K562 (cell line): ENCODE data around the gene SERHL2. TPM values are rescaled to one million over a fixed set of nuclear protein-coding genes. Genes with fewer than 3 reads are reported as not detected.
"Not testable (repeated sequence)": the region's sequence is repeated elsewhere in the genome, so short reads cannot be mapped to it uniquely, and the experiment has no call there.

ENCODE experiments used
- ATAC-seq: fragments of 200-7000 bp; cut with Tn5 transposase; 3 replicates; pipeline ENCODE4 v1.9.1; 2020; ENCODE audit warnings: moderate library complexity
- BruUV-seq: library from RNA; stranded (reverse); fragments of 400-500 nt; replicated peaks from 2 replicates; lab custom pipeline; 2021; lab: Mats Ljungman, UMichigan
- CTCF ChIA-PET: fragments of 300-600 bp; formaldehyde crosslinking; extraction: SDS; loops from one replicate; lab custom pipeline; 2021; ENCODE audit warnings: low intra/inter-chr PET ratio; lab: Yijun Ruan, JAX
- POLR2A ChIA-PET: fragments of 300-600, 350-650 bp; sonication (Branson Sonifier 250); formaldehyde crosslinking; extraction: SDS; loops from one replicate; lab custom pipeline; 2021; ENCODE audit warnings: antibody characterized with exemption, inconsistent platforms; lab: Yijun Ruan, JAX
- DNase-seq, 4 experiments: peaks; one replicate each; pipeline versions ENCODE4 v3.0.0 to v3.0.0-alpha.2; 2011 to 2018; ENCODE audit warnings: low spot score in 3 of 4, mixed read lengths in 3 of 4; ENCODE audit errors: extremely low read depth in 1 of 4
- FAIRE-seq: peaks from 2 replicates; lab custom pipeline; 2011; peaks lifted over from hg19 to GRCh38; lab: Jason Lieb, UNC
- H2AFZ ChIP-seq: 2 replicates; pipeline ENCODE4 v1.6.0; 2011; ENCODE audit warnings: low read depth, low read length, control low read depth, inconsistent platforms
- H3K27ac ChIP-seq: fragments of 200-600 bp; 3 replicates; pipeline ENCODE4 v1.8.0; 2011; ENCODE audit warnings: low read depth, mild to moderate bottlenecking, control low read depth, inconsistent platforms, low read length, moderate library complexity, mixed read lengths; ENCODE audit errors: extremely low read depth
- H3K27me3 ChIP-seq, 2 experiments: fragments of 300-600 bp in 1 of 2; 2 replicates in 1 of 2; 3 replicates in 1 of 2; pipeline versions ENCODE4 v1.6.0 to v1.8.0; 2011; ENCODE audit warnings: inconsistent platforms in 2 of 2, low read length in 2 of 2, mild to moderate bottlenecking in 1 of 2, mixed read lengths in 1 of 2, moderate library complexity in 1 of 2; ENCODE audit not compliant: control insufficient read depth in 2 of 2, insufficient read depth in 2 of 2
- H3K36me3 ChIP-seq: fragments of 300-600 bp; 3 replicates; pipeline ENCODE4 v1.8.0; 2011; ENCODE audit warnings: mild to moderate bottlenecking, low read length, inconsistent platforms; ENCODE audit not compliant: control insufficient read depth, insufficient read depth
- H3K4me1 ChIP-seq, 2 experiments: fragments of 200-600 bp in 1 of 2; replicated peaks in 1 of 2; 2 replicates in 1 of 2; 3 replicates in 1 of 2; pipeline versions ENCODE4 v1.5.1 to v1.8.0; 2011; ENCODE audit warnings: inconsistent platforms in 2 of 2, low read length in 2 of 2, mild to moderate bottlenecking in 1 of 2, mixed read lengths in 1 of 2, moderate library complexity in 1 of 2; ENCODE audit not compliant: control insufficient read depth in 2 of 2, insufficient read depth in 2 of 2
- H3K4me2 ChIP-seq: 2 replicates; pipeline ENCODE4 v1.6.1; 2011; ENCODE audit warnings: low read length, control low read depth, inconsistent platforms, mixed read lengths; ENCODE audit not compliant: insufficient read depth
- H3K4me3 ChIP-seq: fragments of 200-600 bp; sonication (generic), shearing (Covaris generic); 2 replicates; pipeline ENCODE4 v1.5.1; 2016; ENCODE audit warnings: control low read depth, inconsistent platforms
- H3K79me2 ChIP-seq: fragments of 200-600 bp; 3 replicates; pipeline ENCODE4 v1.8.0; 2011; ENCODE audit warnings: low read length, inconsistent platforms; ENCODE audit not compliant: control insufficient read depth, insufficient read depth
- H3K9ac ChIP-seq, 2 experiments: 2 replicates each; pipeline versions ENCODE4 v1.6.0 to v1.6.1; 2011; ENCODE audit warnings: low read depth in 2 of 2, low read length in 2 of 2, control low read depth in 1 of 2, inconsistent platforms in 1 of 2, mild to moderate bottlenecking in 1 of 2, mixed read lengths in 1 of 2; ENCODE audit not compliant: insufficient read depth in 1 of 2
- H3K9me1 ChIP-seq: one replicate; pipeline ENCODE4 v1.6.0; 2011; ENCODE audit warnings: inconsistent platforms, mild to moderate bottlenecking, low read length, moderate library complexity; ENCODE audit not compliant: control insufficient read depth, insufficient read depth
- H3K9me3 ChIP-seq: replicated peaks from 2 replicates; pipeline ENCODE4 v1.5.1; 2011; ENCODE audit warnings: low read depth, low read length, inconsistent platforms; ENCODE audit not compliant: control insufficient read depth, insufficient read depth
- H4K20me1 ChIP-seq: replicated peaks from 2 replicates; pipeline ENCODE4 v1.6.1; 2011; ENCODE audit warnings: low read length, inconsistent platforms, mixed read lengths; ENCODE audit not compliant: control insufficient read depth, insufficient read depth
- ATF7 ChIP-seq: fragments of 450-650 bp; IDR thresholded peaks from 2 replicates; pipeline ENCODE4 v1.7.1; 2014; ENCODE audit warnings: mild to moderate bottlenecking, moderate library complexity
- DPF2 ChIP-seq: fragments of 450-650 bp; IDR thresholded peaks from 2 replicates; pipeline ENCODE4 v1.6.1; 2016
- SRF ChIP-seq, 2 experiments: fragments of 250-450, 450-650 bp in 1 of 2; sonication (Bioruptor Pico) in 1 of 2; sonication (generic) in 1 of 2; formaldehyde crosslinking; IDR thresholded peaks; 2 replicates each; pipeline versions ENCODE4 v1.5.0 to v1.5.1; 2020 to 2022; ENCODE audit warnings: mild to moderate bottlenecking in 1 of 2, missing genetic modification reagents in 1 of 2
- WGBS: fragments of 100-300 bp; shearing (Covaris generic); methylation state at CpG from one replicate; pipeline ENCODE4 v1.1.6; 2016; ENCODE audit warnings: low coverage, mixed read lengths; ENCODE audit not compliant: insufficient coverage; ENCODE audit errors: missing lambda C conversion rate; 5-methylcytosine and 5-hydroxymethylcytosine counted together
- in situ Hi-C: fragments of 300-500 bp; cut with MboI; formaldehyde crosslinking; loops from 4 replicates; pipeline ENCODE4 v1.15.0; 2018; ENCODE audit warnings: inconsistent platforms, mixed read lengths
- intact Hi-C: fragments of 100-400 bp; cut with micrococcal nuclease; formaldehyde crosslinking; loops from 2 replicates; pipeline ENCODE4 v1.14.2; 2022
- polyA plus RNA-seq, 8 experiments: library from polyadenylated mRNA; depleted of rRNA in 4 of 8; stranded (reverse) in 5 of 8; unstranded in 3 of 8; fragments of >200 nt; fragmentation: Nextera tagmentation in 2 of 8; fragmentation: Illumina TruSeq in 1 of 8; extraction: Ambion mirVana in 2 of 8; extraction: Trizol in 1 of 8; gene quantifications; 2 replicates each; pipeline versions ENCODE4 v1.2.1 to v1.2.3, GENCODE V29; 2011 to 2014; ENCODE audit warnings: inconsistent platforms in 1 of 8, missing spikeins in 1 of 8
- total RNA-seq, 7 experiments: library from RNA; depleted of rRNA in 6 of 7; stranded (reverse); fragments of >200 nt in 6 of 7; fragmentation: Illumina TruSeq in 2 of 7; extraction: Trizol in 2 of 7; gene quantifications; 2 replicates each; pipeline versions ENCODE4 v1.2.1 to v1.2.3, GENCODE V29; 2011 to 2021; ENCODE audit warnings: low replicate concordance in 1 of 7
- TF ChIP-seq, protein P1 (sequence below), 2 experiments: fragments of 450-650 bp; conservative IDR thresholded peaks; 2 replicates each; pipeline ENCODE4 v1.6.1; 2017; ENCODE audit warnings: mild to moderate bottlenecking in 2 of 2, moderate library complexity in 2 of 2
- TF ChIP-seq, protein P2 (sequence below): fragments of 450-650 bp; IDR thresholded peaks from 2 replicates; pipeline ENCODE4 v1.6.1; 2017; ENCODE audit warnings: mild to moderate bottlenecking, moderate library complexity
- TF ChIP-seq, protein P3 (sequence below): IDR thresholded peaks from 2 replicates; pipeline ENCODE4 v1.6.1; 2016; ENCODE audit warnings: missing genetic modification characterization, missing compliant biosample characterization

The SERHL2 gene
- total and polyA plus RNA-seq, 9 of the 15 experiments (the other 6 are each of a cell fraction or from before 2014, with no cell fraction given) = 19.9 to 62.6 (median 25.2) TPM

DNA sequence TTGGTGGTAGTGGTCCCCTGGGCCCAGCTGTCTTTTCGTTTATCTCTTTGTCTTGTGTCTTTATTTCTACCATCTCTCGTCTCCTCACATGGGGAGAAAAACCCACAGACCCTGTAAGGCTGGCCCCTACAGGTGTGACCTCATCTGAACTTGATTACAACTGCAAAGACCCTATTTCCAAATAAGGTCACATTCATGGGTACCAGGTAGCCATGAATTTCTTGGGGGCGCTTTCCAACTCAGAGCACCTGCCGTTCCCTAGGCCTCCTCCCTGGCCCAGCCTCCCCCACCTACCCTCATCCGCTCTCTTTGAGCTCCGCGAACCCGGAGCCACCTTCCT lies 20.1 kb upstream of the SERHL2 start:
- FAIRE-seq = no peak
- no peak for ATAC-seq
- Histone ChIP-seq H3K27me3 (no peaks in the 10 kb centered on the region), H3K36me3 (no peaks in the 10 kb centered on the region), H3K9me3 (no peaks in the 10 kb centered on the region), H3K9me1 (no peaks in the 10 kb centered on the region), H3K9ac (no peak overlapping the region; a peak in 1 of 4 replicates), H2AFZ (peak overlapping the region; percentile 74), H3K27ac (peak overlapping the region; percentile 59; the same call in 2 of the 3 replicates), H3K79me2 (no peaks in the 10 kb centered on the region), H3K4me1 (peaks cover 10 to 29% of the 10 kb centered on the region in 2 experiments; a peak in 4 of 5 replicates), H3K4me2 (peak overlapping the region; percentile 32; the same call in 1 of the 2 replicates), H4K20me1 (no peaks in the 10 kb centered on the region), H3K4me3 (no peak overlapping the region)
- CTCF ChIA-PET = no interaction called here
- TF ChIP-seq, protein P1, sequence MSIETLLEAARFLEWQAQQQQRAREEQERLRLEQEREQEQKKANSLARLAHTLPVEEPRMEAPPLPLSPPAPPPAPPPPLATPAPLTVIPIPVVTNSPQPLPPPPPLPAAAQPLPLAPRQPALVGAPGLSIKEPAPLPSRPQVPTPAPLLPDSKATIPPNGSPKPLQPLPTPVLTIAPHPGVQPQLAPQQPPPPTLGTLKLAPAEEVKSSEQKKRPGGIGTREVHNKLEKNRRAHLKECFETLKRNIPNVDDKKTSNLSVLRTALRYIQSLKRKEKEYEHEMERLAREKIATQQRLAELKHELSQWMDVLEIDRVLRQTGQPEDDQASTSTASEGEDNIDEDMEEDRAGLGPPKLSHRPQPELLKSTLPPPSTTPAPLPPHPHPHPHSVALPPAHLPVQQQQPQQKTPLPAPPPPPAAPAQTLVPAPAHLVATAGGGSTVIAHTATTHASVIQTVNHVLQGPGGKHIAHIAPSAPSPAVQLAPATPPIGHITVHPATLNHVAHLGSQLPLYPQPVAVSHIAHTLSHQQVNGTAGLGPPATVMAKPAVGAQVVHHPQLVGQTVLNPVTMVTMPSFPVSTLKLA (conservative IDR thresholded peaks at IDR 0.05) = no peak
- TF ChIP-seq SRF (CRISPR knock-in tag; IDR thresholded peaks at IDR 0.05) (0 out of 4 replicates have a peak, but pooled peaks of 1 of the 2 experiments have one; percentile 34), ATF7 (peak; percentile 30; the same call in 1 of the 2 replicates), DPF2 (0 out of 2 replicates have a peak, but pooled peaks have one; percentile 6)
- TF ChIP-seq, protein P2, sequence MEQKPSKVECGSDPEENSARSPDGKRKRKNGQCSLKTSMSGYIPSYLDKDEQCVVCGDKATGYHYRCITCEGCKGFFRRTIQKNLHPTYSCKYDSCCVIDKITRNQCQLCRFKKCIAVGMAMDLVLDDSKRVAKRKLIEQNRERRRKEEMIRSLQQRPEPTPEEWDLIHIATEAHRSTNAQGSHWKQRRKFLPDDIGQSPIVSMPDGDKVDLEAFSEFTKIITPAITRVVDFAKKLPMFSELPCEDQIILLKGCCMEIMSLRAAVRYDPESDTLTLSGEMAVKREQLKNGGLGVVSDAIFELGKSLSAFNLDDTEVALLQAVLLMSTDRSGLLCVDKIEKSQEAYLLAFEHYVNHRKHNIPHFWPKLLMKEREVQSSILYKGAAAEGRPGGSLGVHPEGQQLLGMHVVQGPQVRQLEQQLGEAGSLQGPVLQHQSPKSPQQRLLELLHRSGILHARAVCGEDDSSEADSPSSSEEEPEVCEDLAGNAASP = 0 out of 2 replicates have a peak, but pooled peaks have one; percentile 32
- TF ChIP-seq, protein P3, sequence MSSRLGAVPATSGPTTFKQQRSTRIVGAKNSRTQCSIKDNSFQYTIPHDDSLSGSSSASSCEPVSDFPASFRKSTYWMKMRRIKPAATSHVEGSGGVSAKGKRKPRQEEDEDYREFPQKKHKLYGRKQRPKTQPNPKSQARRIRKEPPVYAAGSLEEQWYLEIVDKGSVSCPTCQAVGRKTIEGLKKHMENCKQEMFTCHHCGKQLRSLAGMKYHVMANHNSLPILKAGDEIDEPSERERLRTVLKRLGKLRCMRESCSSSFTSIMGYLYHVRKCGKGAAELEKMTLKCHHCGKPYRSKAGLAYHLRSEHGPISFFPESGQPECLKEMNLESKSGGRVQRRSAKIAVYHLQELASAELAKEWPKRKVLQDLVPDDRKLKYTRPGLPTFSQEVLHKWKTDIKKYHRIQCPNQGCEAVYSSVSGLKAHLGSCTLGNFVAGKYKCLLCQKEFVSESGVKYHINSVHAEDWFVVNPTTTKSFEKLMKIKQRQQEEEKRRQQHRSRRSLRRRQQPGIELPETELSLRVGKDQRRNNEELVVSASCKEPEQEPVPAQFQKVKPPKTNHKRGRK (tag) = no peak
- in situ Hi-C loops = no loop called here
- WGBS = 42% methylated on average over 4 of the region's 8 CpGs
- intact Hi-C loops = loop anchor here (2.0 kb wide), 1 partner anchor 19 kb away; the partner anchor contains the start of gene SERHL2
- POLR2A ChIA-PET = no interaction called here
- no TSS peak for BruUV-seq
- DNase-seq = no peak

DNA sequence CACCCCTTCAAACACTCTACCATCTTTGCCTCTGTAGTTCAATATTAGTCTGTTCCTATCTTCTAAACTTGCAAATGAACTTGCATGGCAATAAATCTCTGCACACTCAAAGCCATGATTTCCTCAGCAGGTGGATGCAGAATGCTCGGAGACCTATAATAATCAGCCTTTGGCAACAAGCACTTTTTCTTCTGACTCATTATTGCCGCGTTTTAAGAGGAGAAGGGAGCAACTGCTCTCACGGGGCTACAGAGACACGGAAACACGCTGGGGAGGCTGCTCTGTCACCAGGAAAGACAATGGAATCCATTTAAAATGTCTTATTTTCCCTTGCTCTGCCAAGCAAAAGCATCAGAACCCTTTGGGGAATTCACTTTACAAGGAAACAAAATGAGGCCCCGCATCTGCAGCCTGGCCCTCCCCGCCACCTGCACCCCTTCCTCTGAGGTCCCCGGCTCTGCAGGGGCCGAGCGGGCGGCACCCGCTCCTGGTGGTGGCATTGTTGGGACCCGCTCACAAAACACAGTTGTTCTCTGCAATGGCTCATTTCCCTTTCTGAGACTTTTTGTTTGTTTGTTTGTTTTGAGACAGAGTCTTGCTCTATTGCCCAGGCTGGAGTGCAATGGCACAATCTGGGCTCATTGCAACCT lies 18.5 kb upstream of the SERHL2 start:
- intact Hi-C loops, H3K9me3 ChIP-seq, H3K4me3 ChIP-seq, H3K79me2 ChIP-seq, H3K27ac ChIP-seq, H3K27me3 ChIP-seq, BruUV-seq, H3K36me3 ChIP-seq, H3K4me2 ChIP-seq, H4K20me1 ChIP-seq, FAIRE-seq, DNase-seq, H2AFZ ChIP-seq, in situ Hi-C loops, H3K9me1 ChIP-seq, ATAC-seq, CTCF ChIA-PET, H3K9ac ChIP-seq: not testable (repeated sequence)
- POLR2A ChIA-PET = interaction anchor here (0.7 kb wide), 1 partner anchor 79 kb away, joined by 3 read pairs; no protein-coding TSS in a partner anchor
- H3K4me1 ChIP-seq = peaks cover 15 to 32% of the 10 kb centered on the region in 2 experiments; a peak in 4 of 5 replicates
- 33% methylated on average over 1 of the region's 14 CpGs for WGBS
